ENCODE data around the gene STK31.

DNA sequence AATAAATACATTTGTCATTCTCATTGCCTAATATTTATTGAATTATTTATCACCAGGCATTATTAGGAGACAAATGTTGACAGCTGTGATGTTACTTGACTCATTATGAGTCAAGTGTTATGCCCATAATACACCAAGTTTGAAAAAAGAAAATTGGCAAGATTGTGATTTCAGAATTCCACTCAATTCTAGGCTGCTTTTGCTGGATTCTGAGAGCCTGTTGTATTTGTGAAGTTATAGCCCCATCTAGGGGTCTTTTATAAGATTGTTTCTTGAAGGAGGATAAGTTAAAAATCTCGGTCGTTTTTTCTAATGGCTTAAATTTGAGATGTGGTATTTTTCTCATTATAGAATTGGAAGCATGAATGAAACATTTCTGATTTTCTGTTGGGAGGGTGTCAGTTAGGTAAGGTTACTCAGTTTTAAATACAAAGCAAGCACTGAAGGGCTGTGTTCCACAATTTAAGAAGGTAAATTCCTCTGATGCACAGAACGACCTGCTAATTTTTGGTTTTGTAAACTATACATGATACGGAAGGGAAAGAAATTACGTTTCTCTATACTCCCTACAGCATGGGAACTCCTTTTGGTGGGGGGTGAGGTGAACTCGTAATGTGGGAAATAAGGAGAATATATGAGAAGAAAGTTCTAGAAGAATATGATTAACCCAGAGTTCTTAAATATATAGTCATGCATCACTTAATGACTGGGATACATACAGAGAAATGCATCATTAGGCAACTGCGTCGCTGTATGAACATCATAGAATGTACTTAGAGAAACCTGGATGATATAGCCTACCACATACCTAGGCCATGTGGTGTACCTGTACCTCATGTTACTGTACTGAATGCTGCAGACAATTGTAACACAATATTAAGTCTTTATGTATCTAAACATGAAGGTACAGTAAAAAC lies 2.6 kb downstream of the STK31 start:
- TF ChIP-seq EZH2phosphoT487 (IDR thresholded peaks at IDR 0.05; ENCODE audit: low read depth, severe bottlenecking, unreplicated experiment), result no peak
- TF ChIP-seq CTCF (IDR thresholded peaks at IDR 0.05; ENCODE audit: poor library complexity), result peak; percentile 73
- no peak for TF ChIP-seq EZH2 (IDR thresholded peaks at IDR 0.05; ENCODE audit: borderline replicate concordance)
